Peyer's patch (tissue), 4 donors: ENCODE measurements around the gene BCL2L11.

ENCODE experiments used
- CTCF ChIP-seq, 6 experiments: fragments of 450-650 bp in 4 of 6; fragments of 200-600 bp in 2 of 6; sonication (generic) in 1 of 6; IDR thresholded peaks; one replicate each; pipeline ENCODE4 v1.5.1; 2017 to 2019; ENCODE audit warnings: antibody characterized with exemption in 6 of 6, mild to moderate bottlenecking in 3 of 6, moderate library complexity in 1 of 6
- POLR2A ChIP-seq, 2 donors: fragments of 450-650 bp; IDR thresholded peaks; one replicate each; pipeline ENCODE4 v1.5.1; 2017; ENCODE audit warnings: antibody characterized with exemption in 2 of 2, mild to moderate bottlenecking in 2 of 2, moderate library complexity in 2 of 2

DNA sequence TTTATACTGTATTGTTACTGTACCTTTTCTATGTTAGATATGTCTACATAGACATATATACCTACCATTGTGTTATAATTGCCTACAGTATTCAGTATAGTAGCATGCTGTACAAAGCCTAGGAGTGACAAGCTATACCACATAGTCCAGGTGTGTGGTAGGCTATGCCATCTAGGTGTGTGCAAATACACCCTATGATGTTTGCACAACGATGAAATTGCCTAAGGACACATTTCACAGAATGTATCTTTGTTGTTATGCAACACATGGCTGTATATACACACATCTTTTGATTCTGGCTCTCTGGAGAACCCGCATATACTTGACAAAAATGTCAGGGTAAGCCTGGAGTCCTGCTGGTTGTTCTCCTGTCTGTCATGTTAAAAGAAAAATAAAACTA, 85.1 kb downstream of the BCL2L11 start:
- TF ChIP-seq POLR2A (IDR thresholded peaks at IDR 0.05) (no peak), CTCF (IDR thresholded peaks at IDR 0.05) (no peak)
